ENCODE measurements around the gene ENPP5. TPM values are rescaled to one million over a fixed set of nuclear protein-coding genes. Genes with fewer than 3 reads are reported as not detected.

ENPP5 gene
- total and polyA plus RNA-seq, 10 of the 15 experiments (the other 5 are each of a cell fraction or from before 2014, with no cell fraction given), result 0.05 to 0.07 TPM; not detected in 8

DNA sequence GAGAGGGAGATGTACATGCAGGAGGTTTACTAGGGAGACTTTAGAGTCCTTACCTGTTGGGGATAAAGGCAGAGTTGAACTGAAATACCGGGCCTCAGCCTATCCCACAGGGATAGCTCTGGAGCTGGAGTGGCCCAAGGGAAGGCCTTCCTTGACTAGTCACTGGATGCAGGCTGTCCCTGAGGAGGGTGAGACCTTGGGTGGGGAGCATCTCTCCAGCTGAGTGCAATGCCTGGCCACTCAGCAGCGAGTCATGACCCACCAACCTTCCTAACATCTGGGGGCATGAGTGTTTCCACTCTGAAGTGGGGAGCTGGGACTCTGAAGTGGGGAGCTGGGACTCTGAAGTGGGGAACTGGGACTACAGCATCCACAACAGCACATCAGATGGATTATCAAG lies 46.1 kb upstream of the ENPP5 start:
- SMC1A ChIA-PET (ENCODE audit: uncharacterized antibody, unreplicated experiment), result interaction anchor here (0.8 to 1.3 kb wide), 7 partner anchors 8 to 261 kb away, joined by 3 to 5 read pairs (median 3); no protein-coding TSS in a partner anchor
- intact Hi-C loops (cut with micrococcal nuclease; ENCODE audit: unreplicated experiment) (no loop called here), in situ Hi-C loops (cut with MboI) (no loop called here)
- BruUV-seq (replicated peaks), result no TSS peak
- Histone ChIP-seq H3K9ac (ENCODE audit: control insufficient read depth, insufficient read depth, low read length) (no peak overlapping the region), H3K4me2 (ENCODE audit: control insufficient read depth, insufficient read depth) (no peak overlapping the region), H3K4me3 (no peak overlapping the region), H2AFZ (ENCODE audit: control insufficient read depth, low read depth, low read length) (no peak overlapping the region), H3K9me3 (replicated peaks; ENCODE audit: control insufficient read depth, insufficient read depth, low read length) (no peaks in the 10 kb centered on the region; the same call in 2 of the 3 replicates), H3K27me3 (replicated peaks in 1 of 2; ENCODE audit: control insufficient read depth in 2 of 2, insufficient read depth in 2 of 2, low read length in 1 of 2) (no peaks in the 10 kb centered on the region), H3K4me1 (ENCODE audit: control insufficient read depth, insufficient read depth, low read length) (peaks cover 29% of the 10 kb centered on the region), H3K36me3 (ENCODE audit: control insufficient read depth in 2 of 2, insufficient read depth in 2 of 2, low read length in 1 of 2) (no peaks in the 10 kb centered on the region), H3K27ac (ENCODE audit: control insufficient read depth, insufficient read depth) (no peak overlapping the region), H4K20me1 (ENCODE audit: control insufficient read depth, insufficient read depth) (no peaks in the 10 kb centered on the region), H3K79me2 (ENCODE audit: control insufficient read depth, insufficient read depth, low read length) (no peaks in the 10 kb centered on the region)
- POLR2A ChIA-PET, result no interaction called here
- RAD21 ChIA-PET (ENCODE audit: unreplicated experiment), result interaction anchor here (0.8 to 1.6 kb wide), 3 partner anchors 15 to 193 kb away, joined by 3 to 6 read pairs (median 3); no protein-coding TSS in a partner anchor
- no peak for ATAC-seq
- TF ChIP-seq RAD21 (IDR thresholded peaks at IDR 0.05; ENCODE audit: insufficient read depth, low read depth, low read length) (no peak), POLR2AphosphoS2 (IDR thresholded peaks at IDR 0.05; ENCODE audit: low read depth, low read length) (no peak), TCF7 (IDR thresholded peaks at IDR 0.05; ENCODE audit: borderline replicate concordance) (no peak), SMARCA5 (IDR thresholded peaks at IDR 0.05) (no peak), SP1 (IDR thresholded peaks at IDR 0.05; ENCODE audit: low read depth, low read length) (no peak), SUPT20H (IDR thresholded peaks at IDR 0.05; ENCODE audit: borderline replicate concordance, control insufficient read depth, low read depth, low read length) (no peak), DPF2 (IDR thresholded peaks at IDR 0.05) (no peak)
- TF ChIP-seq, protein P1, sequence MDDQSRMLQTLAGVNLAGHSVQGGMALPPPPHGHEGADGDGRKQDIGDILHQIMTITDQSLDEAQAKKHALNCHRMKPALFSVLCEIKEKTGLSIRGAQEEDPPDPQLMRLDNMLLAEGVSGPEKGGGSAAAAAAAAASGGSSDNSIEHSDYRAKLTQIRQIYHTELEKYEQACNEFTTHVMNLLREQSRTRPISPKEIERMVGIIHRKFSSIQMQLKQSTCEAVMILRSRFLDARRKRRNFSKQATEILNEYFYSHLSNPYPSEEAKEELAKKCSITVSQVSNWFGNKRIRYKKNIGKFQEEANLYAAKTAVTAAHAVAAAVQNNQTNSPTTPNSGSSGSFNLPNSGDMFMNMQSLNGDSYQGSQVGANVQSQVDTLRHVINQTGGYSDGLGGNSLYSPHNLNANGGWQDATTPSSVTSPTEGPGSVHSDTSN (IDR thresholded peaks at IDR 0.05; ENCODE audit: insufficient replicate concordance, low read depth, low read length), result no peak
- TF ChIP-seq, protein P2, sequence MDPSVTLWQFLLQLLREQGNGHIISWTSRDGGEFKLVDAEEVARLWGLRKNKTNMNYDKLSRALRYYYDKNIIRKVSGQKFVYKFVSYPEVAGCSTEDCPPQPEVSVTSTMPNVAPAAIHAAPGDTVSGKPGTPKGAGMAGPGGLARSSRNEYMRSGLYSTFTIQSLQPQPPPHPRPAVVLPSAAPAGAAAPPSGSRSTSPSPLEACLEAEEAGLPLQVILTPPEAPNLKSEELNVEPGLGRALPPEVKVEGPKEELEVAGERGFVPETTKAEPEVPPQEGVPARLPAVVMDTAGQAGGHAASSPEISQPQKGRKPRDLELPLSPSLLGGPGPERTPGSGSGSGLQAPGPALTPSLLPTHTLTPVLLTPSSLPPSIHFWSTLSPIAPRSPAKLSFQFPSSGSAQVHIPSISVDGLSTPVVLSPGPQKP (IDR thresholded peaks at IDR 0.05; ENCODE audit: low read depth, low read length), result no peak
- TF ChIP-seq, protein P3, sequence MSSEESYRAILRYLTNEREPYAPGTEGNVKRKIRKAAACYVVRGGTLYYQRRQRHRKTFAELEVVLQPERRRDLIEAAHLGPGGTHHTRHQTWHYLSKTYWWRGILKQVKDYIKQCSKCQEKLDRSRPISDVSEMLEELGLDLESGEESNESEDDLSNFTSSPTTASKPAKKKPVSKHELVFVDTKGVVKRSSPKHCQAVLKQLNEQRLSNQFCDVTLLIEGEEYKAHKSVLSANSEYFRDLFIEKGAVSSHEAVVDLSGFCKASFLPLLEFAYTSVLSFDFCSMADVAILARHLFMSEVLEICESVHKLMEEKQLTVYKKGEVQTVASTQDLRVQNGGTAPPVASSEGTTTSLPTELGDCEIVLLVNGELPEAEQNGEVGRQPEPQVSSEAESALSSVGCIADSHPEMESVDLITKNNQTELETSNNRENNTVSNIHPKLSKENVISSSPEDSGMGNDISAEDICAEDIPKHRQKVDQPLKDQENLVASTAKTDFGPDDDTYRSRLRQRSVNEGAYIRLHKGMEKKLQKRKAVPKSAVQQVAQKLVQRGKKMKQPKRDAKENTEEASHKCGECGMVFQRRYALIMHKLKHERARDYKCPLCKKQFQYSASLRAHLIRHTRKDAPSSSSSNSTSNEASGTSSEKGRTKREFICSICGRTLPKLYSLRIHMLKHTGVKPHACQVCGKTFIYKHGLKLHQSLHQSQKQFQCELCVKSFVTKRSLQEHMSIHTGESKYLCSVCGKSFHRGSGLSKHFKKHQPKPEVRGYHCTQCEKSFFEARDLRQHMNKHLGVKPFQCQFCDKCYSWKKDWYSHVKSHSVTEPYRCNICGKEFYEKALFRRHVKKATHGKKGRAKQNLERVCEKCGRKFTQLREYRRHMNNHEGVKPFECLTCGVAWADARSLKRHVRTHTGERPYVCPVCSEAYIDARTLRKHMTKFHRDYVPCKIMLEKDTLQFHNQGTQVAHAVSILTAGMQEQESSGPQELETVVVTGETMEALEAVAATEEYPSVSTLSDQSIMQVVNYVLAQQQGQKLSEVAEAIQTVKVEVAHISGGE (CRISPR knock-in tag; IDR thresholded peaks at IDR 0.05), result no peak
- WGBS (ENCODE audit: insufficient coverage, insufficient replicate concordance, low lambda C conversion rate, missing lambda C conversion rate), result 94% methylated on average over 2 of the region's 2 CpGs
- DNase-seq (ENCODE audit: low read depth, low spot score), result no peak
- no peak for FAIRE-seq
- CTCF ChIA-PET, result interaction anchor here (0.7 to 7.4 kb wide), 5 partner anchors 10 to 126 kb away, joined by 3 to 64 read pairs (median 3); no protein-coding TSS in a partner anchor
